GM18907 (cell line): ENCODE results near the gene TSC22D2.
"Not testable (repeated sequence)": the region's sequence is repeated elsewhere in the genome, so short reads cannot be mapped to it uniquely, and the experiment has no call there.

Source experiments
- ATAC-seq: cut with Tn5 transposase; IDR thresholded peaks from one replicate; pipeline ENCODE4 v1.9.1; 2021; ENCODE audit warnings: mild to moderate bottlenecking, moderate library complexity; ENCODE audit not compliant: unreplicated experiment

Gene TSC22D2

GRCh38 chr3:150479370-150479769 lies 71.3 kb downstream of the TSC22D2 start:
- ATAC-seq = no peak

- no peak for ATAC-seq
Observed at GRCh38 chr3:150480877-150481276, 72.8 kb downstream of the TSC22D2 start.

- ATAC-seq = no peak
Observed at GRCh38 chr3:150483226-150483625, 75.1 kb downstream of the TSC22D2 start.

DNA sequence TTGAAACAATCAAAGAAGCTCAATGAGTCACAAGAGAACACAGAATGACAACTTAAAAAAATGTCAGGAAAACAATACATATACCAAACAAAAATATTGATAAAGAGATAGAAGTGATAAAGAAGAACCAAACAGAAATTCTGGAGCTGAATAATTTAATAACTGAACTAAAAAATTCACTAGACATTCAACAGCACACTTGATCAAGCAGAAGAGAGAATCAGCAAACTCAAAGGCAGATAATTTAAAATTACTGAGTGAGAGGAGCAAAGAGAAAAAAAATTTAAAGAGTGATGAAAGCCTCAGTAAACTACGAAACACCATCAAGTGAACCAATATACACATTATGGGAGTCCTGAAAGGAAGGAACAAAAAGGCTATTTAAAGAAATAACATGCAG lies 76.3 kb downstream of the TSC22D2 start:
- no peak for ATAC-seq

GRCh38 chr3:150488867-150489266 lies 80.8 kb downstream of the TSC22D2 start:
- no peak for ATAC-seq

GRCh38 chr3:150490277-150490986 lies 82.3 kb downstream of the TSC22D2 start:
- ATAC-seq = no peak

- ATAC-seq = no peak
Observed at GRCh38 chr3:150494411-150494977, 86.4 kb downstream of the TSC22D2 start.

- no peak for ATAC-seq
Observed at GRCh38 chr3:150495149-150495548, 87.1 kb downstream of the TSC22D2 start.

GRCh38 chr3:150495563-150496168 lies 87.6 kb downstream of the TSC22D2 start:
- peak; percentile 53 for ATAC-seq

- no peak for ATAC-seq
Observed at GRCh38 chr3:150497956-150498355, 89.9 kb downstream of the TSC22D2 start.

DNA sequence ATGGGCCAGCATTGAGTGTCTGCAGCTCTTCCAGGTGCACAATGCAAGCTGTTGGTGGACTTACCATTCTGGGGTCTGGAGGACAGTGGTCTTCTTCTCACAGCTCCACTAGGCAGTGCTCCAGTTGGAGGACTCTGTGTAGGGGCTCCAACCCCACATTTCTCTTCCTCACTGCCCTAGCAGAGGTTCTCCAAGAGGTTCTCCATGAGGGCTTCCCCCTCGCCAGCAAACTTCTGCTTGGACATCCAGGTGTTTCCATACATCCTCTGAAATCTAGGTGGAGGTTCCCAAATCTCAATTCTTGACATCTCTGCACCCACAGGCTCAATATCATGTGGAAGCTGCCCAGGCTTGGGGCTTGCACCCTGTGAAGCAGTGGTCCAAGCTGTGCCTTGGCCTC lies 92.9 kb downstream of the TSC22D2 start:
- ATAC-seq = not testable (repeated sequence)

- ATAC-seq = no peak
Observed at GRCh38 chr3:150503402-150504099, 95.5 kb downstream of the TSC22D2 start.

GRCh38 chr3:150504483-150504882 lies 96.4 kb downstream of the TSC22D2 start:
- no peak for ATAC-seq

DNA sequence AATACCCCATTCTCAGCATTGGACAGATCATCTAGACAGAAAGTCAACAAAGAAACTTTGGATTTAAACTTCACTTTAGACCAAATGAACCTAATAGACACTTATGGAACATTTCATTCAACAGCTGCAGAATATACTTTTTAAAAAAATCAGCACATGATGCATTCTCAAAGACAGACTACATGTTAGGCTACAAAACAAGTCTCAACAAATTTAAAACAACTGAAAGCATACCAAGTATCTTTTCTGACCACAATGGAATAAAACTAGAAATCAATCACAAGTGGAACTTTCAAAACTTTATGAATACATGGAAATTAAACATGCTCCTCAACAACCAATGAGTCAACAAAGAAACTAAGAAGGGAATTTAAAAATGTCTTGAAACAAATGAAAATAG lies 100.3 kb downstream of the TSC22D2 start:
- ATAC-seq = no peak

GRCh38 chr3:150509780-150510179 lies 101.7 kb downstream of the TSC22D2 start:
- ATAC-seq = no peak

- no peak for ATAC-seq
Observed at GRCh38 chr3:150511122-150511821, 103.2 kb downstream of the TSC22D2 start.

DNA sequence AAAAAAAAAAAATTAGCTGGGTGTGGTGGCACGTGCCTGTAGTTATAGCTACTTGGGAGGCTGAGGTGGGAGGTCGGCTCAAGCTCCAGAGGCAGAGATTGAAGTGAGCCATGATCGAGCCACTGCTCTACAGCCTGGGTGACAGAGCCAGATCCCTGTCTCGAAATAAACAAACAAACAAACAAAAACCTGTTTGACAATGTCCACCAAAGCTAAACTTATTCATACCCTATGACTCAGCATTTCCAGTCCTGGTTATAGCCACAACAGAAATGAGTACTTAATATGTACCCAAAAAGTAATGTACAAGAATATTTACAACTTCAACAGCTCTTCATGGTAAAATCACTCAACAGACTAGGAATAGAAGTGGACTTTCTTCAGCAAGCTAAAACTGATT lies 107.1 kb downstream of the TSC22D2 start:
- no peak for ATAC-seq
